ENCODE data around the gene PFN2.

DNA sequence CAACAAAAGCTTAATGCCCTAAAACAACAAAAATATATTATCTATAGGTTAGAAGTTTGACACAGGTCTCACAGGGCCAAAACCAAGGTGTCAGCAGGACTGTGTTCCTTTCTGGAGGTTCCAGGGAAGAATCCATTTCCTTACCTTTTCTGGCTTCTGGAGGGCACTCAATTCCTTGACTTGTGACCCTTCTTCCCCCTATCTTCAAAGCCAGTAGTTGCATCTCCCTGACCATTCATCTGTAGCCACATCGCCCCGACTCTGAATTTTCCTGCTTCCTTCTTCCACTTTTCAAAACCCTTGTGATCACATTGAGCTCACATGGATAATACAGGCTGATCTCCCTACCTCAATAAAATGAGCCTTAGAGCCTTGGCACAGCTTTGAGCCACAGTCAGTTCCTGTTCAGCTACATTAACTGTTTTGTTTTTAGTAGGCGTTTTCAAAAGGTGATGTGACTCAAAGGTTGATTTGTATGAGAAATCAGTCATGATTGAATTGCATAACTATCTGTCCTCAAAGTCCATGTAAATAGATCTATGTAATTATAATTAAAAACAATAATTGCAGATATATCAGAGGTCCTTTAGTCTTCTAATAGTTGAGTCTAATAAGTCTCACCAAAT is 12.4 kb downstream of the PFN2 start:
- TF ChIP-seq, protein P1, sequence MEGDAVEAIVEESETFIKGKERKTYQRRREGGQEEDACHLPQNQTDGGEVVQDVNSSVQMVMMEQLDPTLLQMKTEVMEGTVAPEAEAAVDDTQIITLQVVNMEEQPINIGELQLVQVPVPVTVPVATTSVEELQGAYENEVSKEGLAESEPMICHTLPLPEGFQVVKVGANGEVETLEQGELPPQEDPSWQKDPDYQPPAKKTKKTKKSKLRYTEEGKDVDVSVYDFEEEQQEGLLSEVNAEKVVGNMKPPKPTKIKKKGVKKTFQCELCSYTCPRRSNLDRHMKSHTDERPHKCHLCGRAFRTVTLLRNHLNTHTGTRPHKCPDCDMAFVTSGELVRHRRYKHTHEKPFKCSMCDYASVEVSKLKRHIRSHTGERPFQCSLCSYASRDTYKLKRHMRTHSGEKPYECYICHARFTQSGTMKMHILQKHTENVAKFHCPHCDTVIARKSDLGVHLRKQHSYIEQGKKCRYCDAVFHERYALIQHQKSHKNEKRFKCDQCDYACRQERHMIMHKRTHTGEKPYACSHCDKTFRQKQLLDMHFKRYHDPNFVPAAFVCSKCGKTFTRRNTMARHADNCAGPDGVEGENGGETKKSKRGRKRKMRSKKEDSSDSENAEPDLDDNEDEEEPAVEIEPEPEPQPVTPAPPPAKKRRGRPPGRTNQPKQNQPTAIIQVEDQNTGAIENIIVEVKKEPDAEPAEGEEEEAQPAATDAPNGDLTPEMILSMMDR (IDR thresholded peaks at IDR 0.05) = no peak
- TF ChIP-seq POLR2AphosphoS5 (IDR thresholded peaks at IDR 0.05) (no peak), POLR2A (IDR thresholded peaks at IDR 0.05) (no peak), EP300 (IDR thresholded peaks at IDR 0.05) (no peak)

Measured in sigmoid colon (tissue), 4 donors.